K562 (cell line): ENCODE measurements around the gene LEPR.

Experiments
- CTCFL ChIP-seq: IDR thresholded peaks from 2 replicates; pipeline ENCODE4 v1.6.1; 2011; ENCODE audit warnings: borderline replicate concordance, low read depth, mild to moderate bottlenecking, moderate library complexity, low read length; ENCODE audit not compliant: insufficient read depth, poor library complexity, severe bottlenecking
- NEUROD1 ChIP-seq: fragments of 150-350 bp; IDR thresholded peaks from 2 replicates; pipeline ENCODE4 v1.6.1; 2014; ENCODE audit warnings: borderline replicate concordance, low read length, low read depth; ENCODE audit not compliant: partially characterized antibody
- TEAD2 ChIP-seq: fragments of 450-650 bp; IDR thresholded peaks from 2 replicates; pipeline ENCODE4 v1.6.1; 2016; ENCODE audit warnings: missing genetic modification characterization, control low read depth, missing compliant biosample characterization
- ZBTB1 ChIP-seq: sonication (generic); formaldehyde crosslinking; IDR thresholded peaks from 2 replicates; pipeline ENCODE4 v1.8.1; 2023; ENCODE audit warnings: missing genetic modification reagents, low read depth, mild to moderate bottlenecking, borderline replicate concordance

- TF ChIP-seq ZBTB1 (CRISPR knock-in tag) (no peak), NEUROD1 (no peak), CTCFL (no peak), TEAD2 (tag) (no peak)
Observed at GRCh38 chr1:65469126-65469888, 48.8 kb downstream of the LEPR start.
